Measurements from ENCODE around the gene CDC37.

CDC37 gene

DNA sequence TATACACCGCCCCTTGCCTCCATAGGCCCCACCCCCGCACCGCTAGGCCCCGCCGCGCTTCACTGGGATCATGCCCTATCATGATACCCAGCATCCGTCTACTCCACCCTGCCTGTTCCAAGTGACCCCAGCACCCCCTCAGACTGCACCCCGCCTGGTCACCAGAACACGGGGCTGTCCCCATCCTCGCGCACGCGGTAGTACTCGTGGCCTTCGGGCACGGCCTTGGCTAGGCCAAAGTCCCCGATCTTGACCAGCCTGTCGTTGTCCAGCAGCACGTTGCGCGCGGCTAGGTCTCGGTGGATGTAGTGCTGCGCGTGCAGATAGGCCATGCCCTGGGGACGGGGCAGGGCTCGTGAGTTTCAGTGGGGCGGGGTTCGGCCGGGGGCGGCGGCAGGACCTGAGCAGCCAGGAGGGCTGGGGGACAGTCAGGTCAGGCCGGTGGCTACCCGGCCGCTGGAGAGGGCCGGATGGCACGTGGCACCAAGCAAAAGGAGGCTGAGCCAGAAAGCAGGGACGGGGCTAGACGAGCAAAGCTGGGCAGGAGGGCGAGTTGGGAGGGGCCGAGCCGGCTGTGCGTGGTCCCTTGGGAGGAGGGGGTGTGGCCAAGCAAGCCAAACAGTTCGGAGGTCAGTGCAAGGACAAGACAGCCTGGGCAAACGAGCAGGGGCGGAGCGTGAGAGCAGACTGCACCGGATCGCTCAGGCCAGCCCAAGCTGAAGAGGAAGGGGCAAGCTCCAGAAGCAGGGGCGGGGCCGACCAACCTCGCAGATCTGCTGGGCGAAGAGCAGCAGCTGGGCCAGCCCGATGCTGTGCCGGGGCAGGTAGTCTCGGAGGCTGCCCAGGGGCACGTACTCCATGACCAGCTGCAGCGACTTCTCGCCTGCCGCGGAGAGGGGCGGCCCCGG, 50.3 kb downstream of the CDC37 start:
- DNase-seq (ENCODE audit: low spot score) = no peak

DNA sequence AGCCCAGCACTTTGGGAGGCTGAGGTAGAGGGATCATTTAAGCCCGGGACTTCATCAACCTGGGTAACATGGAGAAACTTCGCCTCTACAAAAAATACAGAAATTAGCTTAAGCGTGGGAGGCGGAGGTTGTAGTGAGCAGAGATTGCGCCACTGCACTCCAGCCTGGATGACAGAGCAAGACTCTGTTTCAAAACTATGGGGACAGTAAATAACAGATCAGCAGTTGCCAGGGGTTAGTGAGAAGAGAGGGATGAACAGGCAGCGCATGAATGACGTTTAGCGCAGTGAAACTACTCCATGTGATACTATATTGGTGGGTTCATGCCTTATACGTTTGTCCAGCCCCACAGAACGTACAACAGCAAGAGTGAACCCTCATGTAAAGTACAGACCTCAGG, 56.8 kb downstream of the CDC37 start:
- no peak for DNase-seq (ENCODE audit: low spot score)

DNA sequence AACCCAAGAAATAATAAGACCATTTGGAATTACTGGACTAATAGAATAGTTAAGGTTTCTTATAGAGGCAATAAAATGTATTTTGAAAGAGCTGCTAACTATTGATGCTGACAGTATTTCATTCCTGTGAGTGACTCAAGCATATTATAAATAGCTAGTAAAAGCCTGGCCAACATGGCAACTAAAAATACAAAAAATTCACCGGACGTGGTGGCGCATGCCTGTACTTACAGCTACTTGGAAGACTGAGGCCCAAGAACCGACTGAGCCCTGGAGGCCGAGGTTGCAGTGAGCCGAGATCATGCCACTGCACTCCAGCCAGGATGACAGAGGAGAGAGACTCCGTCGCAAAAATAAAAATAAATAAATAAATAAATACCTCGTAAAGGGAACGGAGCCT, 58.6 kb downstream of the CDC37 start:
- no peak for DNase-seq (ENCODE audit: low spot score)

DNA sequence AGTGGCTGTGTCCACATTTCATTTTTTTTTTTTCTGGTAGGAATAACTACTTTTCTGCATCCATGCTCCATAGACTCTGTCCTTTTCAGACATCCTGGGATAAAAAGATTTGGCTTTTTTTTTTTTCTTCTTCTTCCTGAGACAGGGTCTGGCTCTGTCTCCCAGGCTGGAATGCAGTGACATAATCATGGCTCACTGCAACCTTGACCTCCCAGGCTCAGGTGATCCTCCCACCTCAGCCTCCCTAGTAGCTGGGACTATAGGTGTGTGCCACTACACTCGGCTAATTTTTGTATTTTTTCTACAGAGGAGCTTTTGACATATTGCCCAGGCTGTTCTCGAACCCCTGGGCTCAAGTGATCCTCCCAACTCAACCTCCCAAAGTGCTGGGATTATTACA, 59.8 kb downstream of the CDC37 start:
- no peak for DNase-seq (ENCODE audit: low spot score)
